AG04450 (cell line): ENCODE measurements around the gene NLGN4Y. TPM values are rescaled to one million over a fixed set of nuclear protein-coding genes. Genes with fewer than 3 reads are reported as not detected.

Source experiments
- CTCF ChIA-PET: fragments of 300-600, 350-600 bp; formaldehyde crosslinking; extraction: SDS; loops from one replicate; lab custom pipeline; 2022; ENCODE audit warnings: antibody characterized with exemption, inconsistent platforms; lab: Charles Lee
- POLR2A ChIA-PET: fragments of 350-600 bp; formaldehyde crosslinking; extraction: SDS; loops from one replicate; lab custom pipeline; 2021; ENCODE audit warnings: antibody characterized with exemption, inconsistent platforms; lab: Yijun Ruan, JAX
- DNase-seq: peaks from one replicate; pipeline ENCODE4 v3.0.0-alpha.2; 2011; ENCODE audit warnings: low read depth, low spot score
- H3K27ac ChIP-seq: one replicate; pipeline ENCODE4 v1.5.1; 2012; ENCODE audit warnings: low read depth, low read length, control low read depth
- H3K27me3 ChIP-seq: one replicate; pipeline ENCODE4 v1.6.0; 2012; ENCODE audit warnings: low read length; ENCODE audit not compliant: control insufficient read depth, insufficient read depth
- H3K4me3 ChIP-seq: 2 replicates; pipeline ENCODE4 v1.5.1; 2011; ENCODE audit warnings: mild to moderate bottlenecking, low read depth, low read length, control low read depth
- H3K9me3 ChIP-seq: 2 replicates; pipeline ENCODE4 v1.5.1; 2012; ENCODE audit warnings: low read length; ENCODE audit not compliant: control insufficient read depth, insufficient read depth
- CTCF ChIP-seq: IDR thresholded peaks from 2 replicates; pipeline ENCODE4 v1.5.1; 2011; ENCODE audit warnings: low read depth, low read length, control low read depth, inconsistent platforms
- polyA plus RNA-seq: library from polyadenylated mRNA; depleted of rRNA; stranded (reverse); fragments of >200 nt; gene quantifications from 2 replicates; pipeline ENCODE4 v1.2.3, GENCODE V29; 2011

Gene NLGN4Y
- polyA plus RNA-seq, 1 experiment, result 28.5 TPM

DNA sequence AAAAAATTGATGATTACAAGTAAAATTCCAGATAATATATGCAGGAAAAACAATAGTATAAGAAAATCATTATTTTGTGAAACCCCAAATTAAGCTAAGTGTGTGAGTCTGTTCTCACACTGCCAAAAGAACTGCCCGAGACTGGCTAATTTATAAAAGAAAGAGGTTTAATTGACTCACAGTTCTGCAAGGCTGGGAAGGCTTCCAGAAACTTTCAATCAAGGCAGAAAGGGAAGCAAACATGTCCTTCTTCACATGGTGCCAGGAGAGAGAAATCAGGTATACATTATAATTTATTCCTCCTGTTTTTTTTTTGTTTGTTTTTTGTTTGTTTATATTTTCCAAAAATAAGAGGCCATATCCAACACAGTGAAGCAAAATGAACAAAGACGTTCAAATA is 276.8 kb downstream of the NLGN4Y start:
- H3K4me3 ChIP-seq, result no peak overlapping the region
- no peaks in the 10 kb centered on the region for H3K27me3 ChIP-seq
- TF ChIP-seq CTCF, result no peak
- H3K9me3 ChIP-seq, result no peaks in the 10 kb centered on the region; the same call in 1 of the 2 replicates
- ChIA-PET POLR2A (no interaction called here), CTCF (no interaction called here)
- H3K27ac ChIP-seq, result no peak overlapping the region
- no peak for DNase-seq

GRCh38 chrY:14802125-14802524 is 277.8 kb downstream of the NLGN4Y start:
- TF ChIP-seq CTCF, result no peak
- Histone ChIP-seq H3K4me3 (no peak overlapping the region), H3K27me3 (no peaks in the 10 kb centered on the region), H3K27ac (no peak overlapping the region), H3K9me3 (no peaks in the 10 kb centered on the region)
- DNase-seq, result no peak
- ChIA-PET POLR2A (interaction anchor here (0.6 to 0.7 kb wide), 2 partner anchors 10 to 165 kb away, joined by 4 to 9 read pairs; no protein-coding TSS in a partner anchor), CTCF (no interaction called here)

DNA sequence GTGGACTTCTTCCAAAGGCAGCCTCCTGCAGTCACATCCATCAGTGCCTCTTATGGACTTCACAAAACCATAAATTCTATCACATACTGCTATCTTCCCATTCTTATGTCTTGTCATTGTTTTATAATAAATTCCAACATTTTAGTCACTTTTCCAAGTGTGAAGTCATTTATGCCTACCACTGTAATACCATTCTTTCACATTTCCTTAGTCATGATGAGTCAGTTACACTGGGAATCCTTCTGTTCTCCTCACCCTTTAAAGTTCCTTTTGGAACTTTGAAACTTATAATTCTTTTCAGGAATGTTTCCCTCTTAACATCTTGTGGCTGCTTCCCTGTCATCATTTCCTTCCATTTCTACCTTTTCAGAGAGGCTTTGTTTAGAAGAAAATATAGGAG is 279.7 kb downstream of the NLGN4Y start:
- DNase-seq, result no peak
- ChIA-PET CTCF (no interaction called here), POLR2A (no interaction called here)
- Histone ChIP-seq H3K27ac (peak overlapping the region; percentile 80), H3K27me3 (no peaks in the 10 kb centered on the region), H3K4me3 (no peak overlapping the region), H3K9me3 (no peaks in the 10 kb centered on the region)
- no peak for TF ChIP-seq CTCF

- H3K27me3 ChIP-seq, result no peaks in the 10 kb centered on the region
- no peak for TF ChIP-seq CTCF
- no peak for DNase-seq
- H3K9me3 ChIP-seq, result no peaks in the 10 kb centered on the region
- ChIA-PET POLR2A (no interaction called here), CTCF (no interaction called here)
- H3K27ac ChIP-seq, result no peak overlapping the region
- H3K4me3 ChIP-seq, result no peak overlapping the region
These were observed 294.1 kb downstream of the NLGN4Y start for GRCh38 chrY:14818452-14818851.

DNA sequence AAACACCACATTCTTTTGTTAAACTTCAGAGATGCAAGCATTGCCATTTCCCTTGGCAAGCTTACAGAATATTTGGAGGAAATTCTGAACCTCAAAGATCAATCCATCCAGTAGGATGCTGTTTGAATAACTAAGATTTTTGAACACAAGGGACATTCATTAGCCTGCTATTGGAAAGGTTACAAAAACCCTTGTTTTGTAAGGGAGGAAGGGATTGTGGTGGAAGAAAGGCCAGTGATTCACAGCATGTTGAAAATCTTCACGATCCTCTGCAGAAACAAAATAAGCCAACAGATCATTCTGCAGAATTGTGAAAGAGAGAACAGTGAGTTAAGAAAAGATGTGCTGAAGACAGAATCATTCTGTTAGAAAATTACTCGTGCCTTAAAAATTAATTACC is 297.9 kb downstream of the NLGN4Y start:
- Histone ChIP-seq H3K4me3 (no peak overlapping the region), H3K9me3 (no peaks in the 10 kb centered on the region), H3K27ac (no peak overlapping the region), H3K27me3 (no peaks in the 10 kb centered on the region)
- CTCF ChIA-PET, result no interaction called here
- no peak for DNase-seq
- POLR2A ChIA-PET, result interaction anchor here (1.0 kb wide), 1 partner anchor 190 kb away, joined by 3 read pairs; no protein-coding TSS in a partner anchor
- no peak for TF ChIP-seq CTCF
